Gastrocnemius medialis (tissue), 4 donors: Measurements from ENCODE around the gene C1QB. TPM values are rescaled to one million over a fixed set of nuclear protein-coding genes. Genes with fewer than 3 reads are reported as not detected.

ENCODE experiments used
- ATAC-seq, 2 donors: fragments of 150-250 bp; one replicate each; pipeline ENCODE4 v1.9.1; 2016
- DNase-seq, 2 donors: peaks; one replicate each; pipeline ENCODE4 v3.0.0-alpha.2; 2019
- H3K27ac ChIP-seq, 4 donors: fragments of 200-600 bp; sonication (generic); 1 replicate in 1 of 4; 2 replicates in 3 of 4; pipeline ENCODE4 v1.5.1; 2016 to 2018; ENCODE audit warnings: mild to moderate bottlenecking in 2 of 4, moderate library complexity in 1 of 4
- H3K27me3 ChIP-seq, 3 donors: fragments of 200-600 bp; sonication (generic) in 2 of 3; 1 replicate in 1 of 3; 2 replicates in 2 of 3; pipeline versions ENCODE4 v1.5.1 to v1.6.0; 2016 to 2019; ENCODE audit warnings: mild to moderate bottlenecking in 1 of 3, moderate library complexity in 1 of 3
- H3K36me3 ChIP-seq, 2 donors: fragments of 200-600 bp; sonication (generic) in 1 of 2; one replicate each; pipeline ENCODE4 v1.5.1; 2017 to 2018
- H3K4me1 ChIP-seq, 2 donors: fragments of 200-600 bp; sonication (generic) in 1 of 2; one replicate each; pipeline ENCODE4 v1.5.1; 2016 to 2017; ENCODE audit warnings: mild to moderate bottlenecking in 2 of 2
- H3K4me3 ChIP-seq, 4 donors: fragments of 200-600 bp; sonication (generic) in 3 of 4; 1 replicate in 1 of 4; 2 replicates in 3 of 4; pipeline ENCODE4 v1.5.1; 2016 to 2019; ENCODE audit warnings: mild to moderate bottlenecking in 2 of 4
- H3K9me3 ChIP-seq, 3 donors: fragments of 200-600 bp; sonication (generic) in 2 of 3; 1 replicate in 1 of 3; 2 replicates in 2 of 3; pipeline ENCODE4 v1.5.1; 2016 to 2019
- POLR2A ChIP-seq, 2 donors: fragments of 450-650 bp; IDR thresholded peaks; one replicate each; pipeline ENCODE4 v1.6.1; 2017; ENCODE audit warnings: antibody characterized with exemption in 2 of 2, mild to moderate bottlenecking in 2 of 2, moderate library complexity in 2 of 2
- in situ Hi-C, 4 donors: fragments of 200-750 bp; cut with MboI; loops; one replicate each; pipeline versions ENCODE4 v1.15.0 to v1.8.0; 2017; ENCODE audit warnings: low sequenced_read_pairs in 4 of 4
- intact Hi-C: fragments of 100-400 bp; cut with DNase I; formaldehyde crosslinking; loops from one replicate; pipeline ENCODE4 v1.15.1; 2023; ENCODE audit warnings: low total_unique reads
- total RNA-seq, 4 donors: library from RNA; depleted of rRNA; stranded (reverse); fragments of >200 nt; gene quantifications; one replicate each; pipeline versions ENCODE4 v1.1.0 to v1.2.3, GENCODE V29; 2016
- TF ChIP-seq, protein P1 (sequence below), 5 experiments: fragments of 450-650 bp in 3 of 5; fragments of 200-600 bp in 2 of 5; sonication (generic) in 2 of 5; IDR thresholded peaks in 4 of 5; conservative IDR thresholded peaks in 1 of 5; 1 replicate in 4 of 5; 2 replicates in 1 of 5; pipeline ENCODE4 v1.5.1; 2016 to 2019; ENCODE audit warnings: antibody characterized with exemption in 5 of 5, mild to moderate bottlenecking in 3 of 5, moderate library complexity in 3 of 5

C1QB gene
- total RNA-seq, 4 donors from 2014 or later = 30.6 to 97.2 (median 74.5) TPM

DNA sequence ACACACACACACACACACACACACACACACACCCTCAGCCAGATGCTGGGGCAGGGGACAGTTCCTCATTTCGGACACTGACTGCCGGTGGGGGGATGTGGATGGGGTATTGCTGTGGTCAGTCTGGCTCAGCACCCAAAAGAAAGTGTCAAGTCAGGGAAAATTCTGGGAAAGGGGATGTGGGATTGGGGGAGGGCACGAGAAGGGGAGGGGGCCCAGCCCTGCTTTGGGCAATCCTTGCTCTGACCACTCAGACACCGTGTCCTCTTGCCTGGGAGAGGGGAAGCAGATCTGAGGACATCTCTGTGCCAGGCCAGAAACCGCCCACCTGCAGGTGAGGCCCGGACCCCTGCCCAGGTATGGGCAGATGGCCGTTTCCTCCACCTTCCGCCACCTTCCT, 9.7 kb upstream of the C1QB start, which contains the start of gene C1QC:
TSS of gene C1QC (plus strand) at position 253 of the 400 bp plus-strand sequence. CDS start 391 bp downstream, outside the sequence.
- TF ChIP-seq POLR2A (IDR thresholded peaks at IDR 0.05) = no peak
- TF ChIP-seq, protein P1, sequence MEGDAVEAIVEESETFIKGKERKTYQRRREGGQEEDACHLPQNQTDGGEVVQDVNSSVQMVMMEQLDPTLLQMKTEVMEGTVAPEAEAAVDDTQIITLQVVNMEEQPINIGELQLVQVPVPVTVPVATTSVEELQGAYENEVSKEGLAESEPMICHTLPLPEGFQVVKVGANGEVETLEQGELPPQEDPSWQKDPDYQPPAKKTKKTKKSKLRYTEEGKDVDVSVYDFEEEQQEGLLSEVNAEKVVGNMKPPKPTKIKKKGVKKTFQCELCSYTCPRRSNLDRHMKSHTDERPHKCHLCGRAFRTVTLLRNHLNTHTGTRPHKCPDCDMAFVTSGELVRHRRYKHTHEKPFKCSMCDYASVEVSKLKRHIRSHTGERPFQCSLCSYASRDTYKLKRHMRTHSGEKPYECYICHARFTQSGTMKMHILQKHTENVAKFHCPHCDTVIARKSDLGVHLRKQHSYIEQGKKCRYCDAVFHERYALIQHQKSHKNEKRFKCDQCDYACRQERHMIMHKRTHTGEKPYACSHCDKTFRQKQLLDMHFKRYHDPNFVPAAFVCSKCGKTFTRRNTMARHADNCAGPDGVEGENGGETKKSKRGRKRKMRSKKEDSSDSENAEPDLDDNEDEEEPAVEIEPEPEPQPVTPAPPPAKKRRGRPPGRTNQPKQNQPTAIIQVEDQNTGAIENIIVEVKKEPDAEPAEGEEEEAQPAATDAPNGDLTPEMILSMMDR (IDR thresholded peaks at IDR 0.05 in 4 of 5, conservative IDR thresholded peaks at IDR 0.05 in 1 of 5) = no peak
- H3K4me3 ChIP-seq = peak within 1 kb of the TSS in 1 of 4 donors; percentile 32
- in situ Hi-C loops = loop anchor here (5.0 to 25.0 kb wide), 4 partner anchors 221 to 531 kb away; no protein-coding TSS in a partner anchor
- no peaks in the 10 kb centered on the region for H3K9me3 ChIP-seq
- H3K27ac ChIP-seq = no peak within 1 kb of the TSS
- peak; percentile 24 to 44 for DNase-seq
- no peaks in the 10 kb centered on the region for H3K4me1 ChIP-seq
- no peaks in the 10 kb centered on the region for H3K36me3 ChIP-seq
- H3K27me3 ChIP-seq = no peaks in the 10 kb centered on the region
- intact Hi-C loops = no loop called here
- ATAC-seq = no peak

DNA sequence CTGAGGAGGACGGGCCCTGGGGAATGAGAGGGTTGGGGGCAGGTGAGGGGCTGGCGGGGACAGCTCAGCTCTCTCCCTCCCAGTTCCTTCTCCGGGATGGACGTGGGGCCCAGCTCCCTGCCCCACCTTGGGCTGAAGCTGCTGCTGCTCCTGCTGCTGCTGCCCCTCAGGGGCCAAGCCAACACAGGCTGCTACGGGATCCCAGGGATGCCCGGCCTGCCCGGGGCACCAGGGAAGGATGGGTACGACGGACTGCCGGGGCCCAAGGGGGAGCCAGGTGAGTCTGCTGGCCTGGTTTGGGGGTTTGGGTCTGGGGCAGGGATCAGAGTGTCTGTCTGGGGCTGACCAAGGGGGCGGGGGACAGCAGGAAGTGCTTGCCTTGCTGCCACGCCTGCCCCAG, 9.1 kb upstream of the C1QB start:
- Histone ChIP-seq H3K27me3 (no peaks in the 10 kb centered on the region), H3K9me3 (no peaks in the 10 kb centered on the region), H3K27ac (no peak overlapping the region), H3K4me3 (peak overlapping the region in 1 of 4 donors; percentile 32), H3K36me3 (no peaks in the 10 kb centered on the region), H3K4me1 (no peaks in the 10 kb centered on the region)
- DNase-seq (no peak), ATAC-seq (no peak)
- in situ Hi-C loops (loop anchor here (5.0 to 25.0 kb wide), 4 partner anchors 222 to 532 kb away; no protein-coding TSS in a partner anchor), intact Hi-C loops (no loop called here)
- no peak for TF ChIP-seq POLR2A (IDR thresholded peaks at IDR 0.05)
- TF ChIP-seq, protein P1 (IDR thresholded peaks at IDR 0.05 in 4 of 5, conservative IDR thresholded peaks at IDR 0.05 in 1 of 5) = no peak

DNA sequence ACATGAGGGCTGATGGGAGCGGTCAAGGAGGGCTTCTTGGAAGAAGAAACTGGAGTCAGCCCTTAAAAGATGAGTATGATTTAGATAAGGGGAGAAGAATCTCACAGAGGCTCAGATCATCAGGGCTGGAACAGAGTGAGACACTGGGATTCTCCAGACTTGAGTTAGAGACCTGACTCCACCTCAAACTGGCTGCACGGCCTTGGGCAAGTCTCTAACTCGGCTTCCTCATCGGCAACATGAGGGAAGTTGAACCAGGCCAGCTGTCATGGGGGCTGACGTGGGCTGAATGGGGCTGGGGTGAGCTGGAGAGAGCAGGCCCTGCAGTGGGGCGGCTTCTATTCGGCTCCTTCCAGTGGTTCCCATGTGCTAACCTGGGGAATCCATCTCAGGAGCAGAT, 7.1 kb upstream of the C1QB start:
- TF ChIP-seq, protein P1 (IDR thresholded peaks at IDR 0.05 in 4 of 5, conservative IDR thresholded peaks at IDR 0.05 in 1 of 5) = no peak
- TF ChIP-seq POLR2A (IDR thresholded peaks at IDR 0.05) = no peak
- in situ Hi-C loops = loop anchor here in 3 of 4 donors (10.0 to 25.0 kb wide), 2 partner anchors 231 to 534 kb away; no protein-coding TSS in a partner anchor
- ATAC-seq (no peak), DNase-seq (peak in 1 of 2 donors; percentile 23)
- Histone ChIP-seq H3K4me3 (no peak overlapping the region), H3K9me3 (no peaks in the 10 kb centered on the region), H3K4me1 (no peaks in the 10 kb centered on the region), H3K36me3 (no peaks in the 10 kb centered on the region), H3K27me3 (peaks cover 0 to 2% (median 0%) of the 10 kb centered on the region in 3 donors), H3K27ac (no peak overlapping the region)
- intact Hi-C loops = no loop called here

DNA sequence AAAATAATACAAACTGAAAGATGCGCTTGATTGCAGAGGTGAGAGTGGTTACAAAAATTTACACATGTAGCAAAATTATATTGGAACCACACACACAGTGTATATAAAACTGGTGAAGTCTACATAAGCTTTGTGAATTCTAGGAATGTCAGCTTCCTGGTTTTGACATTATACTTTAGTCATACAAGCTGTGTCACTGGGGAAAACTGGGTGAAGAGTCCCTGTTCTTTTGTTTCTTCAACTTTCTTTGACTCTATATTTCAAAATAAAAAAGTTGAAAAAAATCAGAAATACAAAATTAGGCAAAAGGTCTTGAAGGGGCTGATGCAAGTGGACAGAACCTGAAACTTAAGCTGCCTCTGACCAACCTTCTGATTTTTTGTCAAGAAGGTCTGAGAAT, 6.7 kb upstream of the C1QB start:
- H3K27ac ChIP-seq = no peak overlapping the region
- H3K9me3 ChIP-seq = no peaks in the 10 kb centered on the region
- intact Hi-C loops = no loop called here
- in situ Hi-C loops = loop anchor here in 3 of 4 donors (10.0 to 25.0 kb wide), 2 partner anchors 232 to 534 kb away; no protein-coding TSS in a partner anchor
- TF ChIP-seq, protein P1 (IDR thresholded peaks at IDR 0.05 in 4 of 5, conservative IDR thresholded peaks at IDR 0.05 in 1 of 5) = no peak
- TF ChIP-seq POLR2A (IDR thresholded peaks at IDR 0.05) = no peak
- H3K4me1 ChIP-seq = no peaks in the 10 kb centered on the region
- DNase-seq (no peak), ATAC-seq (no peak)
- no peak overlapping the region for H3K4me3 ChIP-seq
- H3K36me3 ChIP-seq = no peaks in the 10 kb centered on the region
- peaks cover 0 to 2% (median 0%) of the 10 kb centered on the region in 3 donors for H3K27me3 ChIP-seq
